Activated T-cell treated with anti-CD3 and anti-CD28 coated beads for 48 hours (primary cell): ENCODE measurements around the gene DCLK2.
A peak's percentile ranks its signal among the peaks of the same experiment; 100 is the strongest.

Experiments
- DNase-seq: peaks from one replicate; pipeline ENCODE4 v3.0.0-alpha.2; 2020; ENCODE audit warnings: low read depth

The DCLK2 gene

DNA sequence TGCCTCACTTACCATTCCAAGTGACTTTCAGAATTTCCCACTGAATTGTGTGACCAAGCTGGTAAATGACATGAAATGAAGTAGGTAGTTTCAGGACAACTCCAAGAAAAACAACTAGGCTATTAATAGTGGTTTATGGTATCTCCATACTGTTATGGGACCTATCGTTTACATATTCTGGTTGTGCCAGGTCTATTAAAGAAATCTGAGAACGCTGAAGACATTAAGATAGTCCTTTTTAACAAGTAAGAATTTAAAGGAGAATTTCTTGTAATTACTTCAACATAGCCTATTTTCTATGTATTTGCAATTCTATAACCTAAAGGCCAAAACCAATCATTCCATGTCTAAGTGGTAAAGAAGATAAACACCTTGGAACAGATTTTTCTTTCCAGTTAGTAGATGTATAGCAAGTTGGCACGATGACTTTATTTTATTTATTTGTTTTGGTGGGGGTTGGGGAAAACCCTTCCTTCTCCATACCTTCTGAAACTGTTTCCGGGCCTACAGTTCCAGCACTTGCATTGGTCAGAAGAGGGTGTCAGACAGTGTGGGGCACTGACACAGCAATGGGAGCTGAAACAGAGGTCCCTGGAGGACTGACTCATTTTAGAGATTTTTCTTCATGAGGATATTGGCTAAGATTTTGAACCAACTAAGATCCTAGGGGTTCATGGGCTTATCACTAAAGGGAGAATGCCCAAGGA lies 7.6 kb upstream of the DCLK2 start:
- no peak for DNase-seq

DNA sequence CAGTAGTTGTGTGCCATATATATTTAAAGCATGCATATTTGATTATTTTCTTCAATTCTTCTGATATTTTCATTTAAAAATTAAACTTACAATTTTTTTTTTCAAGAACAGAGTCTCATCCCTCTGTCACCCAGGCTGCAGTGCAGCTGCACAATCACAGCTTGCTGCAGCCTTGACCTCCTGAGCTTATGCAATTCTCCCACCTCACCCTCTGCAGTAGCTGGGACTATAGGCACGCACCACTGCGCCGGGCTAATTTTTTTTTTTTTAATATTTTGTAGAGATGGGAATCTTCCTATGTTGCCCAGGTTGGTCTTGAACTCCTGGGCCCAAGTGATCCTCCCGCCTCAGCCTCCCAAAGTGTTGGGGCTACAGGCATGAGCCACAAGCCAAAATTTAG lies 5.8 kb upstream of the DCLK2 start:
- DNase-seq = no peak

DNA sequence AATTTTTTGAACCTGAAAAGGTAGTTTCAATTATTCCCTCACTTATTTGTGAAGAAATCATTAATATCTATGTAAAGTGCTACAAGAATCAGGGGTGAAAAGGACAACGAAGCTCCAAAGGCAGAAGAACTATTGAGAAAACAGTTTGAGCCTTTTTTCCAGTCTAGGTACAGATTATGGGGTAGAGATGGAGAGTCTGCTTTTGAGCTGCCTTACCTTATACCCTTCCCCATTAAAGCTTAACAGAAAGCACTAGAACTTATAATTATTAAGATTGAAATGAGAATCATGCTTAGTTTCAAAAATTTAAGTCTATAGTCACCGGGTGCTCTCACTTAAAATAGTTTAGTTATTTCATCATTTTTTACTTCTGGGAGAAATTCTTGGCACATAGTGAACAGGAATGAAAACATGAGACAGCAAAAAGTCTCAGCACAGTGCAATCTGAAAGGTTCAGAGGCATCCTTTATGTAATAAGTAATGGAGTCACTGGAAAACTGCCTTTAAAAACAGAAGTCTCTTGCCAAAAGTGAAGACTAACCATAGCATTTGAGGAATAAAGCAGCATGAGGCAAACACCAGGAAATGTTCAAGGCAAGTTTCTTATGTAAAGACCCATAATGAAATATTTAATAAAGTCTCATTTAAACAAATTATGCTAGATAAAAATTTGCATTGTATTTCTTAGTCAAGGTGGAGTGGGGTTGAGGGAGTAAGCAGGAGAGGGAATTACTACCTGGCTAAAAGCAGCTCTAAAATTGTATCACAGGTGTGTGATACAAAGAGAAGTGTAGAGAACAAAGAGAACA lies 5.1 kb upstream of the DCLK2 start:
- DNase-seq = no peak

DNA sequence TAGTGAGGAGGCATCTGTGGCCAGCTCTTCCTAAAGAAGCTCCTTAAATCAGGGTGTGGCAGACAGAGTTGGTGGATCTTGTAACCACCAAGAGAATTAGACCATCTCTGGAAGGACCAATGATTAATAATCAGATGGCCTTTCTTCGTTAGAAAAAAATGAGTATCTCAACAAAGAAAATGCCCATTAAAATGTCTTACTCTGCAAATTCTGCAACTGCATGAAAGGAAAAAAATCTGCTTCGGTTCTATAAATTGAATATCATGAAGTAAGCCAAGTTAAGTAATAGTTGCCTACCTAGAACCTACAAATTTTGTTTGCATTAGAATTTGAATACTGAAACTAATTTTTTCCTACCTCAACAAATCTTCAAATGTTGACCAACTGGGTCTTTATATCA lies 4.2 kb upstream of the DCLK2 start:
- no peak for DNase-seq

DNA sequence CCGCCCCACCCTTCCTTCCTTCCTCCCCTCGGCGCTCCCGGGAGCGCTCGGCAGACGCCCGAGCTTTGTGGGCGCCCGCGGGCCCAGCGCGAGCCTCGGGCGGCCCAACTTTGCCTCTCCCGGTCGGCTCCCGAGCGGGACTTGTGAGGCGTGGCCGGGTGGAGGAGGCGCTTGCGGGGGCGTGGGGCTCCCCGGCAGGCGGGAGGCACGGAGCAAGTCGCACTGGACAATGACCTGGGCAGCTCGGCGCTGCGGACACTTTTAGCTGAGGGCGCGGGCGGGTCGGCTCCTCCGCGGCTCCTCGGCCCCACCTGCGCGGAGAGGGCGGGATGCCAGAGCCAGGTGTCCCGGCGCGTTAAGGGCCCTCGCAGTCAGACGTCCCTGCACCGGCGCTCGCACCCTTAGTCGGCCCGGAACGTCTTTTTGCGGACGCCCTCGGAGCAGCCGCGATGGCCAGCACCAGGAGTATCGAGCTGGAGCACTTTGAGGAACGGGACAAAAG lies 385 bp downstream of the DCLK2 start:
- DNase-seq = no peak

DNA sequence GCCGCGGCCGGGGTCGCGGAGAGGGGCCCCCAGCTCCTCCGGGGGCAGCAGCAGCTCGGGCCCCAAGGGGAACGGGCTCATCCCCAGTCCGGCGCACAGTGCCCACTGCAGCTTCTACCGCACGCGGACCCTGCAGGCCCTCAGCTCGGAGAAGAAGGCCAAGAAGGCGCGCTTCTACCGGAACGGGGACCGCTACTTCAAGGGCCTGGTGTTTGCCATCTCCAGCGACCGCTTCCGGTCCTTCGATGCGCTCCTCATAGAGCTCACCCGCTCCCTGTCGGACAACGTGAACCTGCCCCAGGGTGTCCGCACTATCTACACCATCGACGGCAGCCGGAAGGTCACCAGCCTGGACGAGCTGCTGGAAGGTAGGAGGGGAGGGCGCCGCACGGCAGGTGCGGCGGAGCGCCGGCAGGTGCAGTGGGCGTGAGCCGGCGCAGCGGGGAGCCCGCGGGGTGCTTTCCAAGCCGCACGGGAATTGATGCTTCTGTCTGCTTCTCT lies 886 bp downstream of the DCLK2 start:
- peak; percentile 8 for DNase-seq

DNA sequence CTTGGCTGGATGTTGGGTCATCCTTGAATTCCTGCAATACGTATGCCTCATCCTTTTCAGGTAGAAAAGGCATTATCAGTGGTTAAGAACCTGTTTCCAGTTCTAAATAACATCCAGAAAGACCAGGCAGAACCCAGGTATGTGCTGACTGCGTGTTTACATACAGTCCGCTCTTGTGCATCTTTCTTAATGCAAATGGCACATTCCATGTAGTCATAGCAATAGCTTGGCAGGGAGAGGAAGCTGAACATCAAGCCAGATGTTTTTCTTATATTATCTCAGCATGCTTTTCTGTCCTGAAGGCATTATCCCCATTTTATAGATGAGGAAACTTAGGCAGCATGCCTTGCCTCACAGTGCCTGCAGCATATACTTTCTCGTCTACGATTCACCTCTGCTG lies 2.1 kb downstream of the DCLK2 start:
- no peak for DNase-seq

DNA sequence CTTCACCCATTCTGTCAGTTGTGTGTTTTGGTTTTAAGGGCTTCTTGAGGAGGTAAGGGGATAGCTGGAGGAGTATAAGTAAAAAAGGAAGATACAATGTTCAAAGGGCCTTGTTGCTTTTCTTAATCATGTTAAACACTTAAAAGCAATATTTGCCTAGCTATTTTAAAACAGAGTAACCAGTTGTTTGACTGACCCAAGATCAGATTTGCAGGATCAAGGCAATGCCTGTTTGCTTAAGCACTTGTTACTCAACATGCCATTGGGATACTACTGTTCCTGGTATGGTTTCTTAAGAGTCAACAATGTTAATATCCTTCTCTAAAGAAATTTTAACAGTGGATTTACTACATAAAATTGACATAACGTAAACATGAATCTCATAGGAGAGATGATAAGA lies 2.6 kb downstream of the DCLK2 start:
- DNase-seq = no peak

DNA sequence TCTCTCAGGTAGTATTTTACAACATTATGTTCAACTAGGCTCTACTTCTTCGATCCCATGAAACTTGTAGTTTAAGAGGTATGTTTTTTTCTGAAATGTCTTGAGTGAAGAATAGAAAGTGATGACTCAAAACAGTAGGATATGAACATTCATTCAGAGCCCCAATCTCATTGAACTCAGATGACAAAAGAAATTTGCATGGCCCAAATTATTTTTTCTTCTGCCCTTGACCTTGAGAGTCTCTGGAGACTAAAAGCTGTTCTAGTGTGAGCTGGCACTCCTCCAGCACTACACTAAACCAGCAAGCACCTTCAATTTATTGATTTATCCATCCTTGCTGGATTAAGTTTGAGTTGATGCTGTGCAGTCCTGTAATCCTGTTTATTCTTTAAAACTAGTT lies 4.0 kb downstream of the DCLK2 start:
- DNase-seq = no peak

DNA sequence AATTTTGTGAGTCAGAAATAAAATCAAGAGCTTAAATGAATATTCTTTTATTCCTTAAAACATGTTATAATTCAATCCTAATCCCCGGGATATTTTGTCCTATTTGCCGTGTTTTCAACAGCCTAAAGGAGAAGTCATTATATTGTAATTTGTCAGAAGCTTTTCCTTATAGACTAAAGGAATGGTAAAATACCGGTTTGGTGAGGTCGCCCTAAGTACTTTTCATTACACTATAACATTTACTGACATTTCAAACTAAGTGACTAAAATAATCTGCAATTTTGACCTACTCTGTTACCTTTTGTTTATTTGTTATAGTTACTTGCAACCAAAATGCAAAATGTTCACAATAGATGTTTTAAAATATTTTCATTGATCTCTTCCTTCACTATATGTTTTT lies 8.8 kb downstream of the DCLK2 start:
- no peak for DNase-seq

DNA sequence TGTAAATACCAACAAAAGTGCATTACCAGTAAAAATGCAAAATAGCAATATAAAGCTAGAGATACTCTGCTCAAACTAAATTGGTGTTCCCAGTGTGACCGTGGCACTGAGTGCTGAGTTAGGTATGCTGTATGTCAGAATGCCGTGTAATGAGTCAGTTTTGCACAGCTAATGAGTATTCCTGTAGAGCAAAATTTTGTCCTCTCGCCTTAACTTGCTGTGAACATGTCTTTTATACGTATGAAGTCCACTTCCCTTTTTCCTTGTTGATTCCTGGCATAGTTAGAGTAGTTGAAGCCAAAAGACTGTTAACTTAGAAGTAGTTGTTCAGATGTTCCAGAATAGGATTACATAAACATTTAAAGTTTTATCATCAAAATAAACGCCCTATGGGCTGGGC lies 11.5 kb downstream of the DCLK2 start:
- no peak for DNase-seq

DNA sequence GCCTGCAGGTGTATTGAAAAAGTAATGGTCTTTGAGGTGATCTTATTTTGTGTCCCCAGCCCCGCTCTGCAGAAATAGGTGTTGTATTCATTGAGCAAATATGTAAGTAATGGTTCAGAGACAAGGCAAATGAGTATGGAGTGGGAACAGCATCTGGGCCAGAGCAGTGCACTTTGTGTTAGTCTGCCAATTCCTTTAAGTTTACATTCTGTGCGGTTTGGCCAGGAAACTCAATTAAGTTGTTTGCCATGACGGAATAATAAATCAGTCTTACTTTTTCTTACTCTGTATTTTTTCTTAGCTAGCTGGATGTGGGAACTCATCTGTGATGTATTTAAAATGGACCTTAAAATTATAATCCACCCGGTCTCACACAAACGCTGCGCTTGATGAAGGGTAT lies 12.6 kb downstream of the DCLK2 start:
- no peak for DNase-seq

DNA sequence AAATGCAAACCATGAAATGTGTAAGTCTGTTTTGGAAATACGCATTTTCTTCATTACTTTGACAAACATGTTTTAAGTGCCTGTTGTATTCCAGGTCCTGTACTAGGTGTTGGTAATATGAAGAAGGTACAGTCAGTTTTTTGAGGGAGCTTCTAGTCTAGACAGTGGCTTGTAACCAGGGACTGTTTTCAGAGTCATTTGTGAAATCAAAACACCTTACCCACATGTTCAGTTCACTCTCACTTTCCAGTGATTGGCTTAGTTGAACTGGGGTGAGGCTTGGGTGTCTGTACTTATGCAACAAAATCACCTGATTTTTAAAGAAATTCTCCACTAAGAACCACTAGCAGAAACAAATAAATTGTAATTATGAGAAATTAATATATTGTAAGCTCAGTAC lies 16.4 kb downstream of the DCLK2 start:
- no peak for DNase-seq

DNA sequence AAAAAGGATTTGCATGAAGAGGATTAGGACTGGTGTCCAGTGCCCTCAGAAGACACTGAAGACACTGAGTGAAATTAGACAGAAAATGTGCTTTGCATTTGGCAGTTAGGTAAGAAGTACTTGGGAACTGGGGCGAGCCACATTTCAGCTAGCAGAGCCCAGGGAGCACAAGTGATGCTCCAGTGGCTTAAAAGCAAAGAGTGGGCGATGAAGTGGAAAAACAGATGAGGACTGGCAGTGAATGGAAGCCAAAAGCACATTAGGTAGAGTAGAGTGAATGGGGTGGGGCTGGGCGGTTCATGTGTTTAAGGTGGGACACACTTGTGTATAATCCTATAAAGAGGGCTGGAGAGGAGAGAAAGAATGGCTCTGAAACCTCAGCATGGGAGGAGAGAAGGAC lies 18.4 kb downstream of the DCLK2 start:
- no peak for DNase-seq

DNA sequence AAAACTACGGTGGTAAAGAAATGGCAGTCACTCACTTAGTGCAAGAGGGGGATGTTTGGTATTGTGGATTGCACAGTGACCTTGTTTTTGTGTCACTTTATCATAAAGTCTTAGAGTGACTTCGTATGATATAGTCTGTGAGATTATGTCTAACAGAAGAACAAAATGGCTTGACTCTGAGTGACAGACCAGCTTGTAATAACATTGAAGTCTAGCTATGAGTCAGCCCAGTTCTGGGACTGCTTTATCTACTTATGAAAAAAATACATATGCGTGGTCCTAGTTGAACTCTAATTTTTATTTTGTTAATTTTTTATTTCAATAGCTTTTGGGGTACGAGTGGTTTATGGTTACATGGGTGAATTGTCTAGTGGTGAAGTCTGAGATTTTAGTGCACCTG lies 20.0 kb downstream of the DCLK2 start:
- no peak for DNase-seq

DNA sequence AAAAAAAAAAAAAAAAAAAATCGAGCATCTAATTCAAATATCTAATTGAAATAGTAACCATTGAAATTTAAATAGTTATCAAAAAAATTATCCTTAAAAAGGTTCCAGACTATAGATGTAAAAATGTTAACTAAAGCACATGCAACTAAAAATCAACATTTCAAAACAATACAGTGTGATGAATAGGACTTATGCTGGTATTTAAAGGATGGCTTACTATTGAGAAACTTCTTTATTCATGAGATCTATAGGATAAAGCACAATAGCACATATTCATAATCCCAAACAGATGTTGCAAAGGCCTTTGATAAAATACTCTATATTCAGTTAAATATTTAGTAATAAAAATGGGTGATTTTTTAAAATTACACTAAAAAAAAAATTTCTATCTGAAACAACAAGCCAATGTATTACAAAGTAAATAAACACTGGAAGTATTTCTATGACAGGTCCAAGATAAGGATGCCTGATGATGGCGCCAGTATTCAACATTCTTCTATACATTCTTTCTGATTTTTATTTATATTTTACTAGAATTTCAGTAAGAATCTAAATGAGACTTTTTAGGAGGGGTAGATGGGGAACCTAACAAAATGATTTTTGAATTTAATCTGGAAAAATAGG lies 26.3 kb downstream of the DCLK2 start:
- no peak for DNase-seq

DNA sequence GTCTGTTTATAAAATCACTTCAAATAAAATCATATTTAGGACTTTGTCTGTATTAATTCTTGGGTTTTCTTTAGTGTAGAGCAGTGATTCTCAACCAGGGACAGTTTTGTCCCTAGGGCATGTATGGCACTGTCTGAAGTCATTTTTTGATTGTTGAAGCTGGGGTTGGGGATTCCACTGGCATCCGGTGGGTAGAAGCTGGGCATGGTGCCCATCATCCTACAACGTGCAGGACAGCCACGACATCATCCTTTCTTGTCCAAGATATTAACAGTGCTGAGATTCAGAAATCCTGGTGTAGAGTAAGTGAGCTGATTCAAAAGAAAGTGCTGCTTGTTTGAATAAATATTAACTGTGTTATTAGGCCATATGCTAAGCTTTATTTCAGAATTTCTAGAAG lies 28.6 kb downstream of the DCLK2 start:
- DNase-seq = no peak

DNA sequence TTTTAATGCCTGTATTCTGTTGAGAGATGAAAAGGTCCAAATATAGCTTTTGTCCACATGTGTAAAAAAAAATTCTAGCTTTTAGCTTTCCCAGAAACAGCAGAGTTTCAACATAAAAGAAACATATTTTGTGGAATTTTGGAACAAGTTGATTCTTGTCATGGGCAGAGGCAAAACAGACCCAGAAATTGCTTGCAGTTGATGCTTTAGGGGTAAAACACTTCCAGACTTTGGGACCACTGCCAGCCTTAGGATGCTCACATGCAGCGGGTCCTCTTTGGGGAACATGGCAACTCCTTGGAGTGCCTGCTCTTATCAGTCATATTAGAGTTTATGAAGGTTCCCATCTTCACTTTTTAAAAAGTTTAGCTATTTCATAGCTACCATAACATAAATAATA lies 30.4 kb downstream of the DCLK2 start:
- no peak for DNase-seq

DNA sequence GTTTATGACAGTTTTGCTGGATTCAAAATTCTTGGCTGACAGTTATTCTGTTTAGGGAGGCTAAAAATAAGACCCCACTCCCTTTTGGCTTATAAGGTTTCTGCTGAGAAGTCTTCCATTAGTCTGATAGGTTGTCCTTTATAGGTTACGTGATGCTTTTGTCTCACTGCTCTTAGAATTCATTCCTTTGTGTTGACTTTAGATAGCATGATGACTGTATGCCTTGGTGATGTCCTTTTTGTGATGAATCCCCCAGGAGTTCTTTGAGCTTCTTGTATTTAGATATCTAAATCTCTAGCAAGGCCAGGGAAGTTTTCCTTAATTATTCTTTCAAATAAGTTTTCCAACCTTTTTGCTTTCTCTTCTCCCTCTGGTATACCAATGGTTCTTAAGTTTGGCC lies 36.4 kb downstream of the DCLK2 start:
- no peak for DNase-seq

DNA sequence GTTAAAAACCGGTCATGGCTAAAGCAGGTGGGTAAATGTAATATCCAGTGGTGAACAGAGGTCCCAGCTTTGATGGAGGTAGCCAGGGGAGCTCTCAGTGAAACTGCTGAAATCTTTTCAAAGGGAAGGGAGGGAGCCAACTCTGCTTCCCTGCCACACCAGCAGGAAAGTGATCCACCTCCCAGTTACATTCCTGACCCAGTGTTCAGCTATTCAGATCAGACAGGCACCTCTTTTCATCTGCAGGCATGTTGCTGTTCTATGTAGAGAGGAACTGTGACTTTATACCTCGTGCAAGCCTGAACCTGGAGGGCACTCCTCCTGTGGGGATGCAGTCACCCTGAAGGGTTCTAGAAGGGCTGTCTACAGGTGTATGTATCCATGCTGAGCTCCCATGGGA lies 37.6 kb downstream of the DCLK2 start:
- DNase-seq = no peak

DNA sequence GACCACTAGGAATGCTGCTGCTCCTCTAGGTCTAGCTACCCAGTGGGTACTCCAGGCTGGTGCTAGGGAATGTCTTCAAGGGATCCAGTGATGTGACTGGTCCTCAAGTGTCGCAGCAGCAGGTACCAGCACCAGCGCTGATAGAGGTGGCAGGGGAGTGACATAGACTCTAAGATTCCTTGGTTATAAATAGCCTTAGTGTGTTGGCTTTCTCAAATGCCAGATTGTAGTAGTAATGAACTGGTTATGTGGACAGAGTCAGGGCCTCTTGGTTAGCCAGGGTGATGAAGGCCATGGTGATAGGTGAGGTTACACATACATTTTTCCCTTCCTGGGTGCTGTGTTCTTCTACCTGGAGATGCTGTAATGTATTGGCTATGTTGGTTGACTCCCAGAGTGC lies 38.3 kb downstream of the DCLK2 start:
- DNase-seq = no peak

DNA sequence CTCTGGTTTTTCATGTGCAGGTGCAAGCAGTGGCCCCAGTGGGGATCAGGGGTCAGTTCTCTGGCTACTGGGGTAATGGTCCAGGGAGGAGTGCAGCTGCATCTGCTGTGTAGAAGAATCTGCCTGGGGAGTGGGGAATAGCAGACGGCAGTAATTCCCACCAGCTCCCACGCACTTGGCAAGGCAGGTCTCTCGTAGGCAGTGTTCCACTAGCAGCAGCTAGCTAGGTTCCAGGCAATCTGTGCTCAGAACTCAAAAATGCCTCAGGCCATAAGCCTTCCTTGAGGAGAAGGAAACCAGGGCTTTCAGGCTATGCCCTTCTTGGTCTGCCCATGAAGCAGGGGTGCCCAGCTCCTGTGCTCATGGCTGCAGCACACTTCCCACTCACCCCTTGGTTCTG lies 38.8 kb downstream of the DCLK2 start:
- DNase-seq = no peak

DNA sequence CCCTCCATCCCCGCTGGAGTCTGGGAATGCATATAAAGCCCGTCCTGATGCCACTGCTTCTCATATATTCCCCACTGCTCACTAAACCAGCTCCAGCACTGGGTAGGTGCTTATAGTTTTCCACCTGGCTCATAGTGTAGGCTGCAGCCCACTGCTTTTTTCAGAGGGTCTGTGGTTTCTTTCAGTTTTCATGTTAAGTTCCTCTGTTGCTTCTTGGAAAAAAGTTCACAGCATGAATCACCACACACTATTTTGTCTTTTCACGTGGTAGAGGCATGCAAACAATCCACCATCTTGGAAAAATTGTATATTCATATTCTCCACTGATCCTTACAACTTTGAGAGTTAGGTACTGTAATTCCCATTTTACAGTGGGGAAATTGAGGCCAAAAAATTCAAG lies 39.4 kb downstream of the DCLK2 start:
- DNase-seq = no peak
